GM19467 (cell line): ENCODE data around the gene MAP2K4.
A peak's percentile ranks its signal among the peaks of the same experiment; 100 is the strongest.
"Not testable (repeated sequence)": the region's sequence is repeated elsewhere in the genome, so short reads cannot be mapped to it uniquely, and the experiment has no call there.

Experiments used
- ATAC-seq: cut with Tn5 transposase; IDR thresholded peaks from one replicate; pipeline ENCODE4 v1.9.1; 2021; ENCODE audit warnings: mild to moderate bottlenecking, moderate library complexity; ENCODE audit not compliant: unreplicated experiment

MAP2K4 gene

DNA sequence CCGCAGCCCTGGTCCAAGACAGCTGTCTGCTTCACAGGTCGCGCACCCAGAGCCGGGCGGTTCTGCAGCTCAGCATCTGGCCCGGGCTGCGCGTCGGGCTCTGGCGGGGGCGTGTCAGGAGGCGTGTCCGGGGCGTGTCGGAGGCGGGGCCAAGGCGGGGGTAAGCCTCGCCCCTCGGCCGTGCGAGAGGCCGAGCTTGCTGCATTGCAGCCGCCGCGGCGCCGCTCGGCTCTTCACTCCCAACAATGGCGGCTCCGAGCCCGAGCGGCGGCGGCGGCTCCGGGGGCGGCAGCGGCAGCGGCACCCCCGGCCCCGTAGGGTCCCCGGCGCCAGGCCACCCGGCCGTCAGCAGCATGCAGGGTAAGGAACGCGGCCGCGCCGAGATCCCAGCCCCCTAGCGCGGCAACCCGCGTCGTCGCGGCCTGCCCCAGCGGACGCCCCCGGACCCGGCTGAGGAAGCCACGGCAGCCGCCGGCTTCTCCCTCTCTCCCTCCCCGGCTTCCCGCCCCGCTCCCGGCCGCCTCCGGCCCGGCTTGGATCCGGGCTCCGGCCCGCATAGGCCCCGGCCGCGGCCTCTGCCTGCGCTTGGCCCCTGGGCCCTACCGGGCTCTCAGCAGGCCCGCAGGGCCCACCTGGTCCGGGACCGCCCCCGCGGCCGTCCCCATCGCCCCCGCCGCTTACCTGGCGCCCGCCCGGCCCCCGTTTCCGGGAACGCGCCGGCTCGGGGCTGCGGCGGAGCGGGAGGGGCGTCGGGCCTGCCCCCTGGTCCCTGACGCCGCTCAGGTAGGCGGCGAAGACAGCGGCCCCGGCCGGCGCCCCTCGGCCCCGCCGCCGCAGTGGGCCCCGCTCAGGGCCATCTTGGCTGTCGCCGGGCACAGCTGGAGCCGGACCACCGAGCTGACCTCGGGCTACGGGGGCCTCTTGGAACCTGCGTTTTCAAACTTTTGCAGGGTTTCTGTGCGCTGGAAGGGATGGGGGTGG lies at the start of gene MAP2K4:
MAP2K4 (plus strand) TSS at position 236 of the 981 bp plus-strand sequence; CDS start at position 246, 10 bp downstream.
- peak; percentile 94 for ATAC-seq

GRCh38 chr17:11972741-11973140 lies 47.9 kb upstream of the MAP2K4 start:
- ATAC-seq = not testable (repeated sequence)

DNA sequence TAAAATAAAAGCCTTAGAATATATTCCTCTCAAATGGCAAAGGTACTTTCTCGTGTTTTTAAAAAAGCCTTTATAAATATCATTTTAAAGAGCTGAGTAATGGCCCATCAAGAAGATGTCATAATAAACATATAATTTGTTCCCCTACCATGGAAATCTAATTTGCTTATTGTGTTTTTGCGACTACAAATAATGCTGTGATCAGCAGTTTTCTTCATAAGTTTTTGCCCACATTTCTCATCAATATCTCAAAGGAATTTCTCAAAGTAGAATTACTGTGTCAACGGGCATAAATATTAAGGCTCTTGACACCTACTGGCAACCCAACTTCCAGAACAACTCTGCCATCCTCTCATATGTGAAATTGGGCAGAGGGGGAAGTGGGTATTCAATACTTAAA lies 40.9 kb upstream of the MAP2K4 start:
- ATAC-seq = no peak

DNA sequence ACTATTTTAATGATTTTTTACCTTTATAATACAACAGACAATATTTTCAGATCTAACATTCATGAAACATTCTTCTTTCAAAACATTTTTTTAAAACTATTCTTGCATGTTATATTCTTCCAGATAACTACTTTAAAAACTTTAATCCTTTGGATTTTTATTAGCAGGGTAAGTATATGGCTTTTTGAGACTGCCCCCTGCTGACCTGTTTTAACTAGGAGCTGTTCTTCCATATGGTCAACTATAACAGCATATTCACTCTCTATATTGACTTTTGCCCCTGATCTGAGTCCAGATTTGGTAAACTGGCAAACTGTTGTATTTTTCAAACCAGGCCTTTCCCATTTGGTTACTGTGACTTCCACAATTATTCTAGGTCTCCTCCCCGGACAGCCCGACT lies 39.9 kb upstream of the MAP2K4 start:
- no peak for ATAC-seq

- no peak for ATAC-seq
Measured at GRCh38 chr17:11981862-11982261, 38.8 kb upstream of the MAP2K4 start.

- ATAC-seq = no peak
Measured at GRCh38 chr17:11986179-11986941, 34.3 kb upstream of the MAP2K4 start.

DNA sequence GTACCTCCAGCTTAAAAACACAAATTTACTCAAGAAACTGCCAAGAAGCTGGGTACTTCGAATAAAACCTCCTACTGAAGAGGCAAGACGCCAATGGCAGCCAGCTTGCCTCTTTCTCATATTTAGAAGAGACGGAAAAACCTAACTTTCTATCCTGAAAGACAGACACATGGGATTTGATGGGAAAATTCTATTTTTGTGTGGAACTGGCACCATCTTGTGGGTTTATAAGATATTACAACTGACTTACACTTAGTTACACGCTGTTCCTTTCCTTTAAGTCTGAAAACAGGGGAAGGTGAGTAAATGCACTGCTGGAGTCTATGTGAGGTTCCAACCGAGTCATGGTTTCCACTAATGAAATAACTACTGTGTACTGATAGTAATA lies 33.7 kb upstream of the MAP2K4 start:
- ATAC-seq = no peak

- ATAC-seq = no peak
Measured at GRCh38 chr17:11990363-11990983, 30.2 kb upstream of the MAP2K4 start.

- ATAC-seq = no peak
Measured at GRCh38 chr17:11991461-11991860, 29.2 kb upstream of the MAP2K4 start.

- ATAC-seq = peak; percentile 29
Measured at GRCh38 chr17:11996722-11997146, 23.9 kb upstream of the MAP2K4 start.

DNA sequence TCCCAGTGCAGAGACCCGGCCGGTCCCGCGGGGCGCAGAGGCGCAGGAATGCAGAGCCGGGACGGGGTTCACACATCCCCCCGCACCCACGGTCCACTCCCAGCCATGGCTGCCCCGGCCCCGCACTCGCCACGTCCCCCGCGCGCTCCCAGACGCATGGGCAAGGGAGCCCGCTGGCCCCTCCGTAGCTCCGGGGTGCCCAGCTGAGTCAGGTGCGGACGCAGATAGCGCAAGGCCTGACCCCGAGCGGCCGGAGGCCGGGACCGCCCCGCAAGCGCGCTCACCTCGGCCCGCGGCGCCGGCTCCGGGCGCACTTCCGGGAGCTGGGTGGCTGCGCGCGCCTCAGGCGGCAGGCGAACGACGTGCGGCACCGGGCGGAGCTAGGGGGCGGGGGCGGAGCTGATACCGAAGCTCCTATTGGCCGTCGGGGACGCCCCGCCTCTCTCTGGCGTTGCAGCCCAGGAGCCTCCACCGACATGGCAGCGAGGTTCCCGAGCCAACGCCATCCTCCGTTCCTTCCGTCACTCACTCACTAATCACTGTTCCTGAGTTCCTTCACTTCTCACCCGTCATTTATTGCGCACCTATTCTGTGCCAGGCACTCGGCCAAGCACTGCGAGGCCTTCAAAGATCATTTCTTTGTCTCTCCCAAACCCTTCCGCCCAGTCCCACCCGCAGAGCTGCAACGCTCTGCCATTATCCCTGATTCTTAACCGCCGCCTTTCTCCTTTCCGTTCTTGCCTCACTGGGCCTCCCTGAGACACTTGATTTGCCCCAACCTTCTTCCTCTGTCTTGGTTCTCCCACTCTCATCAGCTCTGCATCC lies 23.3 kb upstream of the MAP2K4 start, which contains the start of gene ZNF18:
ZNF18 (minus strand) TSS at position 329 of the 825 bp plus-strand sequence. CDS start 4,646 bp downstream, outside the sequence.
- ATAC-seq = peak; percentile 98

DNA sequence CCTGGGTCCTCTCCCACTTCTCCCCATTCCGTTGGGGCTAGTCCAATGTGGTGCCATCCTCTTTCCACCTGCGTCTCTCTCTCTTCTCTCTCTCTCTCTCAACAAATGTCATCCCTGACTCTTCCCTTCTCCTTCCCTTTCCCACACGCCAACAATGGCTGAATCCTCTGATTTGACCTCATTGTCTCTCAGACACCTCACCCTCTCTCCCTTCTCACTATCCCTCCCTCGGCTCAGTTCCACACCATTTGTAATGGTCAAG lies 22.8 kb upstream of the MAP2K4 start:
- no peak for ATAC-seq

DNA sequence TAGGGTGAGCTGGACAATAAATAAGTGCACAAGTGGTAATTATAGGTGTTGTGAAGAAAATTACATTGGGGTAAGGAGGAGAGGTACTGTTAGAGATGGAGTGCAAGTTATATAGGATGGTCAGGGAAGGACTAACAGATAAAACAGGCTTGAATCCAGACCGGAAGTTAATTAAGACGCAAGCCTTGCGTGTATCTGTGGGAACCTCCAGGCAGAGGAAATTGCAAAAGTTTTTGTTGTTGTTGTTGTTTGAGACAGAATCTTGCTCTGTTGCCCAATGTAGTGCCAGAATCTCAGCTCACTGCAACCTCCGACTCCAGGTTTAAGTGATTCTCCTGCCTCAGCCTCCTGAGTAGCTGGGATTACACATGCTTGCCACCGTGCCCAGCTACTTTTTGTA lies 21.0 kb upstream of the MAP2K4 start:
- no peak for ATAC-seq

GRCh38 chr17:12007466-12007865 lies 13.2 kb upstream of the MAP2K4 start:
- no peak for ATAC-seq

GRCh38 chr17:12021623-12022140 lies 1.0 kb downstream of the MAP2K4 start:
- no peak for ATAC-seq

DNA sequence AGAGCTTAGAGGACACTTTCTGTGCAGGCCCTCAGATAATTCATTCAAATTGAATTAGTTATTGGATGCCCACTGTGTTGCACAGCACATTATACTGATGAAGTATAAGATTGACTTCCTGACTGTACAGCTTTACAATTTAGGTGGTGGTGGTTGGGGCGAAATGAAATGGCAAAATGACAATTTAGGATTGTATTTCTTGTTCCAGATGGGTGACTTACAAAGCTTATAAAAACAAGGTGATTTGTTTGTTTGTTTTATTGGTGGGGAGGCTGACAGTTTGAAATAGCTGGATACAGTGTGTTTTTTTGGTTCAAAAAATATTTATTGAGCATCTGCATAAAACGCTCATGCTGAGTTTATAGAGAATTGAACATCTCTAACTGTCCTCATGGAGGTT lies 1.6 kb downstream of the MAP2K4 start:
- ATAC-seq = no peak

- ATAC-seq = no peak
Measured at GRCh38 chr17:12024327-12024726, 3.6 kb downstream of the MAP2K4 start.

GRCh38 chr17:12027658-12028057 lies 7.0 kb downstream of the MAP2K4 start:
- ATAC-seq = no peak

GRCh38 chr17:12028611-12029010 lies 7.9 kb downstream of the MAP2K4 start:
- ATAC-seq = no peak

- no peak for ATAC-seq
Measured at GRCh38 chr17:12034538-12034937, 13.9 kb downstream of the MAP2K4 start.
